K562 (cell line): ENCODE results near the gene ZNF335. TPM values are rescaled to one million over a fixed set of nuclear protein-coding genes. Genes with fewer than 3 reads are reported as not detected.

Experiments
- ATAC-seq: fragments of 200-7000 bp; cut with Tn5 transposase; 3 replicates; pipeline ENCODE4 v1.9.1; 2020; ENCODE audit warnings: moderate library complexity
- BruUV-seq: library from RNA; stranded (reverse); fragments of 400-500 nt; replicated peaks from 2 replicates; lab custom pipeline; 2021; lab: Mats Ljungman, UMichigan
- CTCF ChIA-PET: fragments of 300-600 bp; formaldehyde crosslinking; extraction: SDS; loops from one replicate; lab custom pipeline; 2021; ENCODE audit warnings: low intra/inter-chr PET ratio; lab: Yijun Ruan, JAX
- POLR2A ChIA-PET: fragments of 300-600, 350-650 bp; sonication (Branson Sonifier 250); formaldehyde crosslinking; extraction: SDS; loops from one replicate; lab custom pipeline; 2021; ENCODE audit warnings: antibody characterized with exemption, inconsistent platforms; lab: Yijun Ruan, JAX
- DNase-seq, 4 experiments: peaks; one replicate each; pipeline versions ENCODE4 v3.0.0 to v3.0.0-alpha.2; 2011 to 2018; ENCODE audit warnings: low spot score in 3 of 4, mixed read lengths in 3 of 4; ENCODE audit errors: extremely low read depth in 1 of 4
- FAIRE-seq: peaks from 2 replicates; lab custom pipeline; 2011; peaks lifted over from hg19 to GRCh38; lab: Jason Lieb, UNC
- H2AFZ ChIP-seq: 2 replicates; pipeline ENCODE4 v1.6.0; 2011; ENCODE audit warnings: low read depth, low read length, control low read depth, inconsistent platforms
- H3K27ac ChIP-seq: fragments of 200-600 bp; 3 replicates; pipeline ENCODE4 v1.8.0; 2011; ENCODE audit warnings: low read depth, mild to moderate bottlenecking, control low read depth, inconsistent platforms, low read length, moderate library complexity, mixed read lengths; ENCODE audit errors: extremely low read depth
- H3K27me3 ChIP-seq, 2 experiments: fragments of 300-600 bp in 1 of 2; 2 replicates in 1 of 2; 3 replicates in 1 of 2; pipeline versions ENCODE4 v1.6.0 to v1.8.0; 2011; ENCODE audit warnings: inconsistent platforms in 2 of 2, low read length in 2 of 2, mild to moderate bottlenecking in 1 of 2, mixed read lengths in 1 of 2, moderate library complexity in 1 of 2; ENCODE audit not compliant: control insufficient read depth in 2 of 2, insufficient read depth in 2 of 2
- H3K36me3 ChIP-seq: fragments of 300-600 bp; 3 replicates; pipeline ENCODE4 v1.8.0; 2011; ENCODE audit warnings: mild to moderate bottlenecking, low read length, inconsistent platforms; ENCODE audit not compliant: control insufficient read depth, insufficient read depth
- H3K4me1 ChIP-seq, 2 experiments: fragments of 200-600 bp in 1 of 2; replicated peaks in 1 of 2; 2 replicates in 1 of 2; 3 replicates in 1 of 2; pipeline versions ENCODE4 v1.5.1 to v1.8.0; 2011; ENCODE audit warnings: inconsistent platforms in 2 of 2, low read length in 2 of 2, mild to moderate bottlenecking in 1 of 2, mixed read lengths in 1 of 2, moderate library complexity in 1 of 2; ENCODE audit not compliant: control insufficient read depth in 2 of 2, insufficient read depth in 2 of 2
- H3K4me2 ChIP-seq: 2 replicates; pipeline ENCODE4 v1.6.1; 2011; ENCODE audit warnings: low read length, control low read depth, inconsistent platforms, mixed read lengths; ENCODE audit not compliant: insufficient read depth
- H3K4me3 ChIP-seq: fragments of 200-600 bp; sonication (generic), shearing (Covaris generic); 2 replicates; pipeline ENCODE4 v1.5.1; 2016; ENCODE audit warnings: control low read depth, inconsistent platforms
- H3K79me2 ChIP-seq: fragments of 200-600 bp; 3 replicates; pipeline ENCODE4 v1.8.0; 2011; ENCODE audit warnings: low read length, inconsistent platforms; ENCODE audit not compliant: control insufficient read depth, insufficient read depth
- H3K9ac ChIP-seq, 2 experiments: 2 replicates each; pipeline versions ENCODE4 v1.6.0 to v1.6.1; 2011; ENCODE audit warnings: low read depth in 2 of 2, low read length in 2 of 2, control low read depth in 1 of 2, inconsistent platforms in 1 of 2, mild to moderate bottlenecking in 1 of 2, mixed read lengths in 1 of 2; ENCODE audit not compliant: insufficient read depth in 1 of 2
- H3K9me1 ChIP-seq: one replicate; pipeline ENCODE4 v1.6.0; 2011; ENCODE audit warnings: inconsistent platforms, mild to moderate bottlenecking, low read length, moderate library complexity; ENCODE audit not compliant: control insufficient read depth, insufficient read depth
- H3K9me3 ChIP-seq: replicated peaks from 2 replicates; pipeline ENCODE4 v1.5.1; 2011; ENCODE audit warnings: low read depth, low read length, inconsistent platforms; ENCODE audit not compliant: control insufficient read depth, insufficient read depth
- H4K20me1 ChIP-seq: replicated peaks from 2 replicates; pipeline ENCODE4 v1.6.1; 2011; ENCODE audit warnings: low read length, inconsistent platforms, mixed read lengths; ENCODE audit not compliant: control insufficient read depth, insufficient read depth
- CBFA2T2 ChIP-seq: fragments of 450-650 bp; conservative IDR thresholded peaks from 2 replicates; pipeline ENCODE4 v1.6.1; 2017; ENCODE audit warnings: mild to moderate bottlenecking
- ELF1 ChIP-seq: fragments of 200-800 bp; sonication (Bioruptor generic); IDR thresholded peaks from 2 replicates; pipeline ENCODE4 v1.6.1; 2016; ENCODE audit warnings: missing genetic modification characterization, missing compliant biosample characterization
- ETV1 ChIP-seq: fragments of 450-650 bp; conservative IDR thresholded peaks from 2 replicates; pipeline ENCODE4 v1.6.1; 2016; ENCODE audit warnings: missing genetic modification characterization, control low read depth, low read depth, missing compliant biosample characterization
- GABPB1 ChIP-seq: sonication (generic); formaldehyde crosslinking; IDR thresholded peaks from 2 replicates; pipeline ENCODE4 v1.8.0; 2022; ENCODE audit warnings: mild to moderate bottlenecking, missing genetic modification reagents
- HDAC1 ChIP-seq, 2 experiments: fragments of 450-650 bp; IDR thresholded peaks; 2 replicates each; pipeline ENCODE4 v1.6.1; 2016 to 2017; ENCODE audit warnings: inconsistent platforms in 1 of 2, mild to moderate bottlenecking in 1 of 2, moderate library complexity in 1 of 2
- ILK ChIP-seq: fragments of 450-650 bp; IDR thresholded peaks from 2 replicates; pipeline ENCODE4 v1.6.1; 2016; ENCODE audit warnings: missing genetic modification characterization, low read depth, mild to moderate bottlenecking, missing compliant biosample characterization, moderate library complexity, borderline replicate concordance
- KHSRP ChIP-seq: fragments of 450-650 bp; IDR thresholded peaks from 2 replicates; pipeline ENCODE4 v1.6.1; 2017
- LEF1 ChIP-seq: fragments of 450-650 bp; IDR thresholded peaks from 2 replicates; pipeline ENCODE4 v1.6.1; 2016; ENCODE audit warnings: mild to moderate bottlenecking
- MAFK ChIP-seq: IDR thresholded peaks from 2 replicates; pipeline ENCODE4 v1.6.1; 2011; ENCODE audit warnings: low read length, improper control_type of control experiment
- MAZ ChIP-seq, 2 experiments: fragments of 450-650 bp in 1 of 2; sonication (generic) in 1 of 2; formaldehyde crosslinking; IDR thresholded peaks in 1 of 2; conservative IDR thresholded peaks in 1 of 2; 2 replicates each; pipeline versions ENCODE4 v1.4.0 to v1.5.0; 2020; ENCODE audit warnings: mild to moderate bottlenecking in 1 of 2, missing genetic modification reagents in 1 of 2
- NR4A1 ChIP-seq, 2 experiments: fragments of 250-450 bp in 1 of 2; fragments of 450-650 bp in 1 of 2; sonication (Bioruptor Pico) in 1 of 2; IDR thresholded peaks; 2 replicates each; pipeline versions ENCODE4 v1.4.0 to v1.6.1; 2016 to 2020; ENCODE audit warnings: mild to moderate bottlenecking in 2 of 2, missing compliant biosample characterization in 1 of 2, missing genetic modification characterization in 1 of 2, moderate library complexity in 1 of 2
- RCOR1 ChIP-seq, 2 experiments: IDR thresholded peaks; 2 replicates each; pipeline ENCODE4 v1.6.1; 2012; ENCODE audit warnings: low read depth in 2 of 2, low read length in 2 of 2, borderline replicate concordance in 1 of 2, improper control_type of control experiment in 1 of 2
- SNAPC5 ChIP-seq: fragments of 250-450 bp; sonication (Bioruptor Pico); IDR thresholded peaks from 2 replicates; pipeline ENCODE4 v1.8.0; 2021; ENCODE audit warnings: moderate library complexity, mild to moderate bottlenecking, inconsistent platforms
- SPI1 ChIP-seq: IDR thresholded peaks from 2 replicates; pipeline ENCODE4 v1.6.1; 2011; ENCODE audit warnings: low read depth, low read length, control low read depth, borderline replicate concordance
- SRSF9 ChIP-seq: fragments of 200-400 bp; formaldehyde crosslinking; IDR thresholded peaks from 2 replicates; pipeline ENCODE4 v1.6.1; 2017; ENCODE audit warnings: low read depth, low read length, borderline replicate concordance
- TAL1 ChIP-seq: fragments of 450-650 bp; IDR thresholded peaks from 2 replicates; pipeline ENCODE4 v1.6.1; 2016; ENCODE audit warnings: mild to moderate bottlenecking
- TBL1XR1 ChIP-seq, 2 experiments: IDR thresholded peaks; 2 replicates each; pipeline ENCODE4 v1.6.1; 2012; ENCODE audit warnings: improper control_type of control experiment in 2 of 2, low read length in 2 of 2, mild to moderate bottlenecking in 1 of 2
- THRA ChIP-seq: fragments of 450-650 bp; IDR thresholded peaks from 2 replicates; pipeline ENCODE4 v1.6.1; 2017; ENCODE audit warnings: mild to moderate bottlenecking, moderate library complexity
- XRCC5 ChIP-seq: fragments of 200-400 bp; formaldehyde crosslinking; IDR thresholded peaks from 2 replicates; pipeline ENCODE4 v1.6.1; 2017; ENCODE audit warnings: low read depth, mild to moderate bottlenecking, low read length
- ZNF184 ChIP-seq: sonication (generic); formaldehyde crosslinking; IDR thresholded peaks from 2 replicates; pipeline ENCODE4 v1.5.0; 2020; ENCODE audit warnings: missing genetic modification reagents
- ZNF57 ChIP-seq: fragments of 450-650 bp; formaldehyde crosslinking; IDR thresholded peaks from 2 replicates; pipeline ENCODE4 v1.4.0; 2020; ENCODE audit warnings: mild to moderate bottlenecking, moderate library complexity
- ZSCAN29 ChIP-seq: fragments of 450-650 bp; IDR thresholded peaks from 2 replicates; pipeline ENCODE4 v1.6.1; 2017
- WGBS: fragments of 100-300 bp; shearing (Covaris generic); methylation state at CpG from one replicate; pipeline ENCODE4 v1.1.6; 2016; ENCODE audit warnings: low coverage, mixed read lengths; ENCODE audit not compliant: insufficient coverage; ENCODE audit errors: missing lambda C conversion rate; 5-methylcytosine and 5-hydroxymethylcytosine counted together
- in situ Hi-C: fragments of 300-500 bp; cut with MboI; formaldehyde crosslinking; loops from 4 replicates; pipeline ENCODE4 v1.15.0; 2018; ENCODE audit warnings: inconsistent platforms, mixed read lengths
- intact Hi-C: fragments of 100-400 bp; cut with micrococcal nuclease; formaldehyde crosslinking; loops from 2 replicates; pipeline ENCODE4 v1.14.2; 2022
- polyA plus RNA-seq, 8 experiments: library from polyadenylated mRNA; depleted of rRNA in 4 of 8; stranded (reverse) in 5 of 8; unstranded in 3 of 8; fragments of >200 nt; fragmentation: Nextera tagmentation in 2 of 8; fragmentation: Illumina TruSeq in 1 of 8; extraction: Ambion mirVana in 2 of 8; extraction: Trizol in 1 of 8; gene quantifications; 2 replicates each; pipeline versions ENCODE4 v1.2.1 to v1.2.3, GENCODE V29; 2011 to 2014; ENCODE audit warnings: inconsistent platforms in 1 of 8, missing spikeins in 1 of 8
- total RNA-seq, 7 experiments: library from RNA; depleted of rRNA in 6 of 7; stranded (reverse); fragments of >200 nt in 6 of 7; fragmentation: Illumina TruSeq in 2 of 7; extraction: Trizol in 2 of 7; gene quantifications; 2 replicates each; pipeline versions ENCODE4 v1.2.1 to v1.2.3, GENCODE V29; 2011 to 2021; ENCODE audit warnings: low replicate concordance in 1 of 7

ZNF335 gene
- total and polyA plus RNA-seq, 9 of the 15 experiments (the other 6 are each of a cell fraction or from before 2014, with no cell fraction given): 0.39 to 16.0 (median 7.6) TPM

- Histone ChIP-seq H3K4me3 (peak overlapping the region; percentile 99), H2AFZ (peak overlapping the region; percentile 24; the same call in 1 of the 2 replicates), H3K27me3 (no peaks in the 10 kb centered on the region), H3K27ac (peak overlapping the region; percentile 100), H3K9me1 (no peaks in the 10 kb centered on the region), H3K9ac (peak overlapping the region; percentile 36 to 72; a peak in 3 of 4 replicates), H3K79me2 (peaks cover 21% of the 10 kb centered on the region), H3K9me3 (no peaks in the 10 kb centered on the region), H3K4me2 (peak overlapping the region; percentile 60), H3K36me3 (peaks cover 35% of the 10 kb centered on the region), H4K20me1 (peaks cover 27% of the 10 kb centered on the region), H3K4me1 (peaks cover 12 to 28% of the 10 kb centered on the region in 2 experiments; a peak in 4 of 5 replicates)
- FAIRE-seq: no peak
- CTCF ChIA-PET: no interaction called here
- POLR2A ChIA-PET: interaction anchor here (0.5 to 4.9 kb wide), 15 partner anchors 9 to 573 kb away, joined by 3 to 91 read pairs (median 7); partner anchors contain the start of genes DNTTIP1, SYS1, WFDC3 and ZNF335
- no peak for ATAC-seq
- intact Hi-C loops (loop anchor here (2.0 to 10.0 kb wide), 2 partner anchors 79 to 141 kb away; partner anchors contain the start of genes ACOT8, DNTTIP1, WFDC3 and ZSWIM3), in situ Hi-C loops (no loop called here)
- TSS peak; percentile 69 for BruUV-seq
- 5% methylated on average over 21 of the region's 21 CpGs for WGBS
- DNase-seq: no peak
- peak; percentile 80 for TF ChIP-seq ETV1 (tag)
- TF ChIP-seq THRA: no peak
- no peak for TF ChIP-seq NR4A1 (CRISPR knock-in tag; IDR thresholded peaks at IDR 0.05)
- no peak for TF ChIP-seq NR4A1 (tag; IDR thresholded peaks at IDR 0.05)
- no peak for TF ChIP-seq ILK (tag)
- TF ChIP-seq KHSRP: no peak
- TF ChIP-seq HDAC1 (IDR thresholded peaks at IDR 0.05): peak in 1 of 2 experiments; percentile 95; a peak in 2 of 4 replicates
- no peak for TF ChIP-seq ZNF184
- 0 out of 4 replicates have a peak, but pooled peaks of 1 of the 2 experiments have one; percentile 10 for TF ChIP-seq MAZ (CRISPR knock-in tag; conservative IDR thresholded peaks at IDR 0.05 in 1 of 2, IDR thresholded peaks at IDR 0.05 in 1 of 2)
- peak; percentile 34 for TF ChIP-seq ELF1
- TF ChIP-seq ZNF57: no peak
- TF ChIP-seq RCOR1 (IDR thresholded peaks at IDR 0.05; ENCODE audit: borderline replicate concordance in 1 of 2, low read depth in 2 of 2, low read length in 2 of 2): peak; percentile 98 to 100
- TF ChIP-seq SRSF9: no peak
- peak; percentile 38 to 98; a peak in 2 of 4 replicates for TF ChIP-seq TBL1XR1 (IDR thresholded peaks at IDR 0.05; ENCODE audit: low read length in 2 of 2)
- no peak for TF ChIP-seq MAFK
- no peak for TF ChIP-seq SNAPC5
- TF ChIP-seq CBFA2T2: peak; percentile 90; the same call in 1 of the 2 replicates
- TF ChIP-seq GABPB1 (CRISPR knock-in tag): no peak
- peak; percentile 48; the same call in 1 of the 2 replicates for TF ChIP-seq SPI1
- peak; percentile 87 for TF ChIP-seq LEF1
- TF ChIP-seq ZSCAN29: peak; percentile 78; the same call in 1 of the 2 replicates
- TF ChIP-seq TAL1: peak; percentile 88; the same call in 1 of the 2 replicates
- TF ChIP-seq XRCC5: peak; percentile 69; the same call in 1 of the 2 replicates
These were observed 36.5 kb downstream of the ZNF335 start for GRCh38 chr20:45935416-45936046.
